ENCODE data around the gene KRTAP9-1.

DNA sequence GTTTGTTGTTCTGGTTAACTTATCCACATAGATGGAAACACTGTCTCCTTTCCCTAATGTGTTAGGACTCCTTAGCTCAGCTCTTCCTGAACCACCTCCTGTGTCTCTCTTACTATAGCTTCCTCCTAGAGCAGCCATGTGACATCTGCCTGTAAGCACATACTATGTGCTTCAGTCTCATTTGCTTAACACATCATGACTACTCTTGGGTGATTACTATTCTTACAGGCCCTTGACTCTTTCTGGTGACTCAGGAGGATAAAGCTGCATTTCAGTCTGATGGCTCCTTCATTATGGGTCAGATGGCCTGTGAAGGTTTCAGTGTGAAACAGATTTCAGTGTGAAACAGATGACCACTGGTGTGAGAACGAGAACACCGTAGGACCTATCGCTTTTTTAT lies 11.3 kb upstream of the KRTAP9-1 start:
- TF ChIP-seq, protein P1, sequence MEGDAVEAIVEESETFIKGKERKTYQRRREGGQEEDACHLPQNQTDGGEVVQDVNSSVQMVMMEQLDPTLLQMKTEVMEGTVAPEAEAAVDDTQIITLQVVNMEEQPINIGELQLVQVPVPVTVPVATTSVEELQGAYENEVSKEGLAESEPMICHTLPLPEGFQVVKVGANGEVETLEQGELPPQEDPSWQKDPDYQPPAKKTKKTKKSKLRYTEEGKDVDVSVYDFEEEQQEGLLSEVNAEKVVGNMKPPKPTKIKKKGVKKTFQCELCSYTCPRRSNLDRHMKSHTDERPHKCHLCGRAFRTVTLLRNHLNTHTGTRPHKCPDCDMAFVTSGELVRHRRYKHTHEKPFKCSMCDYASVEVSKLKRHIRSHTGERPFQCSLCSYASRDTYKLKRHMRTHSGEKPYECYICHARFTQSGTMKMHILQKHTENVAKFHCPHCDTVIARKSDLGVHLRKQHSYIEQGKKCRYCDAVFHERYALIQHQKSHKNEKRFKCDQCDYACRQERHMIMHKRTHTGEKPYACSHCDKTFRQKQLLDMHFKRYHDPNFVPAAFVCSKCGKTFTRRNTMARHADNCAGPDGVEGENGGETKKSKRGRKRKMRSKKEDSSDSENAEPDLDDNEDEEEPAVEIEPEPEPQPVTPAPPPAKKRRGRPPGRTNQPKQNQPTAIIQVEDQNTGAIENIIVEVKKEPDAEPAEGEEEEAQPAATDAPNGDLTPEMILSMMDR (IDR thresholded peaks at IDR 0.05; ENCODE audit: low read depth, low read length, missing input control): no peak
- TF ChIP-seq, protein P2, sequence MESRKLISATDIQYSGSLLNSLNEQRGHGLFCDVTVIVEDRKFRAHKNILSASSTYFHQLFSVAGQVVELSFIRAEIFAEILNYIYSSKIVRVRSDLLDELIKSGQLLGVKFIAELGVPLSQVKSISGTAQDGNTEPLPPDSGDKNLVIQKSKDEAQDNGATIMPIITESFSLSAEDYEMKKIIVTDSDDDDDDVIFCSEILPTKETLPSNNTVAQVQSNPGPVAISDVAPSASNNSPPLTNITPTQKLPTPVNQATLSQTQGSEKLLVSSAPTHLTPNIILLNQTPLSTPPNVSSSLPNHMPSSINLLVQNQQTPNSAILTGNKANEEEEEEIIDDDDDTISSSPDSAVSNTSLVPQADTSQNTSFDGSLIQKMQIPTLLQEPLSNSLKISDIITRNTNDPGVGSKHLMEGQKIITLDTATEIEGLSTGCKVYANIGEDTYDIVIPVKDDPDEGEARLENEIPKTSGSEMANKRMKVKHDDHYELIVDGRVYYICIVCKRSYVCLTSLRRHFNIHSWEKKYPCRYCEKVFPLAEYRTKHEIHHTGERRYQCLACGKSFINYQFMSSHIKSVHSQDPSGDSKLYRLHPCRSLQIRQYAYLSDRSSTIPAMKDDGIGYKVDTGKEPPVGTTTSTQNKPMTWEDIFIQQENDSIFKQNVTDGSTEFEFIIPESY (IDR thresholded peaks at IDR 0.05): no peak
- TF ChIP-seq, protein P3, sequence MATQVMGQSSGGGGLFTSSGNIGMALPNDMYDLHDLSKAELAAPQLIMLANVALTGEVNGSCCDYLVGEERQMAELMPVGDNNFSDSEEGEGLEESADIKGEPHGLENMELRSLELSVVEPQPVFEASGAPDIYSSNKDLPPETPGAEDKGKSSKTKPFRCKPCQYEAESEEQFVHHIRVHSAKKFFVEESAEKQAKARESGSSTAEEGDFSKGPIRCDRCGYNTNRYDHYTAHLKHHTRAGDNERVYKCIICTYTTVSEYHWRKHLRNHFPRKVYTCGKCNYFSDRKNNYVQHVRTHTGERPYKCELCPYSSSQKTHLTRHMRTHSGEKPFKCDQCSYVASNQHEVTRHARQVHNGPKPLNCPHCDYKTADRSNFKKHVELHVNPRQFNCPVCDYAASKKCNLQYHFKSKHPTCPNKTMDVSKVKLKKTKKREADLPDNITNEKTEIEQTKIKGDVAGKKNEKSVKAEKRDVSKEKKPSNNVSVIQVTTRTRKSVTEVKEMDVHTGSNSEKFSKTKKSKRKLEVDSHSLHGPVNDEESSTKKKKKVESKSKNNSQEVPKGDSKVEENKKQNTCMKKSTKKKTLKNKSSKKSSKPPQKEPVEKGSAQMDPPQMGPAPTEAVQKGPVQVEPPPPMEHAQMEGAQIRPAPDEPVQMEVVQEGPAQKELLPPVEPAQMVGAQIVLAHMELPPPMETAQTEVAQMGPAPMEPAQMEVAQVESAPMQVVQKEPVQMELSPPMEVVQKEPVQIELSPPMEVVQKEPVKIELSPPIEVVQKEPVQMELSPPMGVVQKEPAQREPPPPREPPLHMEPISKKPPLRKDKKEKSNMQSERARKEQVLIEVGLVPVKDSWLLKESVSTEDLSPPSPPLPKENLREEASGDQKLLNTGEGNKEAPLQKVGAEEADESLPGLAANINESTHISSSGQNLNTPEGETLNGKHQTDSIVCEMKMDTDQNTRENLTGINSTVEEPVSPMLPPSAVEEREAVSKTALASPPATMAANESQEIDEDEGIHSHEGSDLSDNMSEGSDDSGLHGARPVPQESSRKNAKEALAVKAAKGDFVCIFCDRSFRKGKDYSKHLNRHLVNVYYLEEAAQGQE (IDR thresholded peaks at IDR 0.05): no peak
- TF ChIP-seq FOXA2 (IDR thresholded peaks at IDR 0.05): no peak
